Stimulated activated CD8-positive, alpha-beta memory T cell treated with anti-CD3 and anti-CD28 coated beads, Interleukin-15, amount 100 ng/mL, for 4 hours (primary cell): ENCODE measurements around the gene ARHGAP10.

Experiments
- DNase-seq, 2 donors: peaks; one replicate each; pipeline ENCODE4 v3.0.0-alpha.2; 2020; ENCODE audit warnings: low read depth in 2 of 2

ARHGAP10 gene

DNA sequence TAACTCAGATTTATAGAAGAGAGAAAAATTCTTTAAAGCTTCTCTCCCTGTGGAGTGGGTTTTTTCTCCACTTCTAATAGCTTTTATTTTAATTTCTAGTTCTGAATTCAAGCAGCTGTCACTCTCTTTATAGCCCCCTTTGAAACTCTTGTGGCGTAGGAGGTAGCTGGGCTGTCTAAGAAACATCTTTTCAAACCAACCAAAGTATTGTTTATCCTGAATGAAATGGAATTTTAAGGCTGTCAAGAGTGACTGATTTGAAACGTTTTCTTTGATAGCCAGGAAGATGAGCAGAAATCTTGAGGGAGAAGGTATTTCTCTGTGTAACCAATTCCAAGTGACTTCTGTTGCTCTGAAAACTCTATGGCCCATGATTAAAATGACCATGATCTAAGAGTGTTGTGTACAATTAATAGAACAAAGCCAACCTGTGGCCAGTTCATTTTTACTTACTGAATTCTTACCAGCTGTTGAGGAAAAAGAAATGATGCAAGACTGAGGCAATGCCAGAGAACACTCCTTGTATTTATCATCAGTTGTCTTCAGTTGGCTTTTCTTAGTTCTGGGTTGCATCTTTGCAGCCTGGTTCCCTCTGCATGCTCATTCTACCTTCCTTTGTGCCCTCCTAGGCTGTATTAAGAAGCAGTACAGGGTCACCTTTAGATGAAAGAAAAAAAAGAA is 298.4 kb downstream of the ARHGAP10 start:
- DNase-seq = no peak

DNA sequence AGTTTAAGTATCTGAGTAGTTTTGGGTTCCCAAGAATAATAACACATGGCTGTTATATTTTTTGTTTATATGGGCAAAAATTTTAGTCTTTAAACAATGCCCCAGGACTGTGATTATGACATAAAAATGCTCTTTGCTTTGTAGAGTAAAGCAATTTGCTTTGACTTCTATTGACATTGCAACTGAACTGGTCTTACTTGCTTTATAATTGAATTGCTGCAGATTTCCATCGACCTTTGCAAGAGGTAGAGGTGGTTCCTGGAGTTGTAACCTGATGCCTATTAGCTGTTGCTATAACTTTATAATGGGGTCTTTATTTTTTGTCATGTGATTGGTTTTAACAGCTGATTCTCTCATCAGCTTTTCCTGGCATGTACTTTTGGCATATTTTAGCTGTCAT is 302.9 kb downstream of the ARHGAP10 start:
- no peak for DNase-seq

DNA sequence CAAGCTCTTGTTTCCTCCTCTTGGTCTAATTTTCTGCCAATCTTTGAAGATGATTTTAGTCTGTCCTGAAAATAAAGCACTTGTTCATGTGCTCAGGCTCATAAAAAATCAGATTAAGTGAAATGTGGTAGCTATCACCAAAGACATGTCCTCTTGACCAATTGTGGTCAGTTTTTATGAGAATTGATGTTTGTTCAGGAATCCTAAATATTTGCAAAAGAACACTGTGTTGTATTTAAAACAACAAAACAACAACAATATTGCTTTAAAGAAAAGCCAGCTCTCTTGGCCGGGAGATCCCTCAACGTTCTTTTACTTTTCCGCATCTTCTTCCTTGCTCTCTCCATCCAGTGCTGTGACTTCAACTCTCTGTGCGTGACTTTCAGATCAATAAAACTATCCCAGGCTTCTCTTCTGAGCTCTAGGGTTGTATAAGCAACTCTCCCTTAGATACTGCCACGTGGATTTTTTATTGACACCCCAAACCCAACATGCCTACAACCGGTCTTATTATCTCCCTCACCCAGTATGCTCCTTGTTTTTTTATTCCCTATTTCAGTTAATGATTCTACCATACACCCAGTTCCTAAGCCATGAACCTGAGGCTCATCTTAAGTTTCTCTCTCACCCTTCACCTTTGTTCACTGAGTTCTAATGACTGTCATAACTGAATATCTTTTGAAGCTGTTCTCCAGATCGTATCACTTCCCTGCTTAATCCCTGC is 309.9 kb downstream of the ARHGAP10 start:
- no peak for DNase-seq

DNA sequence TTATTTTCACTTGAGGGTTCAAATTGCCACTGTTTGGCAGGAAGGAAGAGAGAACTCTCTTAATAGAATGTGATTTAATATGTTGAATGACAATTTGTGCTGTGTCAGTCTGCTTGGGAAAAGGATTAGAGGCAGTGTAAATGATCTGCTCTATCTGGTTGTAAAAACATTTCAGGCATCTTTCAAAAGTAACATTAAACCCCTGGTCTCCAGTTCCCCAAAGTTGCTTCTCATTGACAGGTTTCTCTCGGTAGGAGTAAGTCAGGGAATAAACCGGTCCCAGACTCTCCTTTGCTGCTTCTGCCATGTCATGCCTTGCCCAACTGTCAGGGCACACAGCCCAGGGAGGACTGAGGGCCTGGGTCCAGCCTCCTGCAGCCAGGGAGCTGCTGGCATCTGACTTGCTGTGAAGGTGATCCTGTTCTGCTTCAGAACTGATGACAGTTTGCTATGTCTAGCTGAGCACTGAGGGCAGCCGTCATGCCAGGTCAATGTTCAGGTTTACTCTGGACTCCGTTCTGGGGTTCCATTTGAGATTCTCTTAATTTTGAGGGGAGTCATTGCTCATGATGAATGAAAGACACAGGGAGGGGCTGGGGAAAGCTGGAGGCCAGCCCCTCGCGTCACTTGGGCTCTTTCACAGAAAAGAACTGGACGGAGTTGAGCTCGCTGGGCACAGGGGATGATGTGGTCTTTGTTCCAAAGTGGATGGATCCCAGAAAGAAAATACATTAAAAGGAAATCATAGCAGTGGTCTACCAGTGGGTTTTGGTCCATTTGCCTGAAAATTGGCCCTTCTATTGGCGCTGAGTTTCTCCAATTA is 312.4 kb downstream of the ARHGAP10 start:
- DNase-seq = no peak

DNA sequence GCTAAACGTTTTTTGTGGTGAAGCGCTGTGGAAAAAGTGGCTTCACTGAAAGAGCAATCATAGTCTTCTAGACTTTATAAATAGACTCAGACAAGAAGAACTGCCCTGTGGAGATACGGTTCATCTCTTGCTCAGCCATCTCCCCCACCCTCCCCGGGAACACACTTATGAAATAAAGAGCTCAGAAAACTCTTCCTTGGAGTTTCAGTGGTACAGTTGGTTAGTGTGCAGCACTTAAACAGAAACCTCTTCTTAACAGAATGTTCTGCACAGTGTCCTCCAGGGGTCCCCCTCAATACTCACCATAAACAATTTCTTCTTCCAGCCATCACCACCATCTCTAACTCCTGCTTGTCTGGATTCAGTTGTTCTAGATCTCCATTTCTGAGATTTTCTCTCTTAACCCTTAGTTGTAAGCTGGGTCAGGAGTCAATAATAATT is 313.0 kb downstream of the ARHGAP10 start:
- no peak for DNase-seq

DNA sequence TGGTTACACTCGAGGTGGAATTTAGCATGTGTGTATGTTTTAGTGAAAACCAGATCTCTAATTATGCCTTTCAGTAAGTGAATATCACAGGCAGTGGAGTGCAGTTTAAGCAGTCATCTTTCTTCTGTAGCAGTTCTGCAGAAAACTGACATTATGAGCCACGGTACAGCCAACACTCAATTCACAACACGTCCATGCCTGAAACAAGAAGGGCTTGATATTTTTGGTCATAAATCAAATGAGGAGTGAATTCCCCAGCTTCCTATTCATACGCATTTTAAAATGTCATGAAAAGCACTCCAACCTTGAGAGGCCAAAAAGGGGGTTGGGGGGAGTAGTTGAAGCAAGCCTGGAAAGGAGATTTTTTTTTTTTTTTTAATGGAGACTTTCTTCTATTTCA is 316.7 kb downstream of the ARHGAP10 start:
- DNase-seq = no peak

DNA sequence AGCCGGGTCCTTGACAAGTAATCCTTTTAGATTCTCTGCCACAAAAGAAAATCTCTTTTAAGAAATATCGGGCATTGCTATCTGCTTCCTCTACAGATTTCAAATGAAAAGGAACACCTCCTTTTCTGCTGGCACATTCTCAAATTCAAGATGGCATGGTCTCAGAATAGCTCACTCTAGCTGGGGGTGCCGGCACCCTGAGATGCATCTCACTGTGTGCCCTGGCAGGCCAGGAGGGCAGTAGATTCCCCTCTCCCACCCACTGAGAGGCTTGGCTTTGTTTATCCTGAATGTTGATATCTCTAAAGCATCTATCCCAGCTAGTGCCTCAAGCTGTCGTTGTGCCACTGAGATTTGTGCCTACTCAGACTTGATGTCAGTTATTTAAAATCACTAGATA is 319.5 kb downstream of the ARHGAP10 start:
- DNase-seq = no peak

DNA sequence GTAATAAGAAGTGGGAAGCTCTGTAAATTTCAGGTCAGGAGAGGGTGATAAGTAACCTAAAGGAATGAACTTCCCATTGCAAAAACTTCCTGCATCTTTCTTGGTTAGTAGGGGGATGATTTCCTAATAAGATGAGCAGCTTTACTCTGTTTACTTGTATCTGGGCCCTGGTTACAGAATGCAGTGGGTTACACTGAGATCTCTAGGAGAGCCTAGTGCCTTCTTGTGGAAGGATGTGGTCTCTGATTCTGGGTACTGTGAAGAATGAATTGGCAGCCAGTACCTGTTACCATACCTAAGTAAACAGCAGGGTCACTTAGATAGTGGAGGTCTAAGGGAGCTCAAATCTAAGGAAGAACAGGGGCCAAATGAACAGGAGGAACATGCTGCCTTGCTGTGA is 320.6 kb downstream of the ARHGAP10 start:
- DNase-seq = no peak

DNA sequence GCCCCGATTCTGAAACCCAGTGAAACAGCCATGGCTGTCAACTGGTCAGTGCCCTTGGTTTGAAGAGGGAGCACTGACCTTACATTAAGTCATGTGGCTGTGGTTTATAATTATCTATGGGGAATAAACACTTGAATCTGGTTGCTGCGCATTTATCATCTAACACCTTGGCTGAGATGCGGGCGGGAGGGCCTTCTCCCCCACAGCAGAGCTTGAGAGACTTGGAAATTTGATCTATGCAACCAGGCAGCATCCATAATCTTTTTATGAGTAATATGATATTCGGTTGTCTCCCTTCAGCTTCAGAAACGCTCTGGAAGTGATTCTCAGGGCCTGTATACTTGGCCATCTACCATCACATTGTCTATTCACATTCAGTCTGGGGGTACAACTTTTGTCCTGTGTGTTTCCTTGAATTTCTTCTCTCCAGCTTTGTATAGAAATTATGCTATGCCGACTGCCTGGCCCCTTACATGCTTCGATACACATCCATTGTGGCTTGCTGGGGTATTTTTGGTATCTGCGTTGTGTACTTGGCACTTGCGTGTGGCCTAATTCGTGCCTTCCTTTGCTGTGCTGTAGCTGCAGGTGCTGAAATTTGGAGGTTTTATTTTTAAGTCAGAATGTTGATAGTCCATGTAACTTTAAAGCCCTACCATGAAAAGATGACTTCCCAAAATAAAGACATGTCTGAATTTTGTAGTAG is 321.6 kb downstream of the ARHGAP10 start:
- no peak for DNase-seq

DNA sequence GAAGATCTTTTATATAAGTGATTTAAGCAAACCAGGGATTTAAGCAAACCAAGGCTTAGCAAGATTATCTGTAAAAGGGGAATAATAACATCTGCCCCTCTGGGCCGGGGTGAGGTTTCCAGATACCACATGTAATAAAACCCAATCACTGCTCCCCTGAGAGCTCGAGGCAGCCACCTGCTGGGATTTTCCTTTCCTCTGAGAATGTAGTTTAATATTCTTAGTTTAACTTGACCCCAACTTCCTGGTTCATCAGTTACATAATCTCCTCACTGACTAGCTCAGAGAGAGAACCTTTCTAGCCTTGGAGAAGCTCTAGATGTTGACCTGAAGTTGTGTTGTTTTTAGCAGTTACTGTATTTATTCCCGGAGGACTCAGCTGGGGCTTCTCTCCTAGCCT is 322.4 kb downstream of the ARHGAP10 start:
- DNase-seq = no peak

DNA sequence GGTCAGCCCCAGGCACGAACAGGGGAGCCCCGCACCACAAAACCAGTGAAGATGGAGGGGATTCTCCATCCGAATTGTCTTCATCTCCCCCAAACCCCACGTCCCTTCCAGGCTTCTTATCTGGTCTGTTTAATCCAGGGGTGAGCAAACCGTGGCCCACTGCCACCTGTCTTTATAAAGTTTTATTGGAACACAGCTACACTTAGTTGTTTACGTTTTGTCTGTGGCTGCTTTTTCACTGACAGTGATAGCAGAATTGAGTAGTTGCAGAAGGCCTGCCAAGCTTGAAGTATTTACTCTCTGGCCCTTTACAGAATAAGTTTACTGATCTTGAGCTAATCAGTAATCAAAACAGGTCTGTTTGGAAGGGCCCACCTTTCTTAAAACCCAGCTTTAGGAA is 324.0 kb downstream of the ARHGAP10 start:
- no peak for DNase-seq

DNA sequence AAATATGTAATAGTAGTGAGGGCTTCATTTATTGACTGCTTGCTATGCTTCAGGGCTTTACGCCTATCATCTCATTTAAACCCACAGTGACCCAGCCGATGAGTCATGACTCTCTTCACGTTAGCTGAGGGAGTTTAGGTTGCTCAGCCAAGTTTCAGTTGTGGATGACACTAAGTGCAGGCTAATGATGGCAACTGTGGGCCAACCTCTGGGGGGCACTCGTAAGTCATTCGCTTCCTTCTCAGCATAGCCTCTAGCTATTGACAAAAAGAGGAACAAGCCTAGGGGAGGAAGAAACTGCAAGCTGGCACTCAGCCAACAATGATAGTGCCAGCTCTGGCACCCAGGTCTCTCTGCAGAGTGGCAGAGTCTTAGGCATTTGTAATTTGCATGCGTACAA is 325.0 kb downstream of the ARHGAP10 start:
- peak; percentile 31 to 60 for DNase-seq

DNA sequence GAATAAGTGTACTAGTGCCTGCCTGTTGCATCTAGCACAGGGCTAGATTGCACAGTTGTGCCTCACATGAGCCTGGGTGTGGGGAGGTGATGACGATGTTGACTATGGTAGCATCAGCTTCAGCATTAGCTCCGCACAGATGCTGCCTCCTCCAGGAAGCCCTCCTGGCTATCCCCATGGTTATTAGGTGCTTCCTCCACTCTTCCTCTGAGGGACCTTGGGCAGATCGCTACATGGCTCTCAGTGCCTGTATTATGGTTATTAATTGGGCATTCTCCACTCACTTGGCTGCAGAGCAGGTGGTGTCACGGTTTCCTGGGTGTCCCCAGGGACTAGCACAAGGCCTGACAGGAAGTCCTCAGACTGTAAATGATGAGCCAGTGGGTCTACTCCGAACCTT is 325.6 kb downstream of the ARHGAP10 start:
- no peak for DNase-seq

DNA sequence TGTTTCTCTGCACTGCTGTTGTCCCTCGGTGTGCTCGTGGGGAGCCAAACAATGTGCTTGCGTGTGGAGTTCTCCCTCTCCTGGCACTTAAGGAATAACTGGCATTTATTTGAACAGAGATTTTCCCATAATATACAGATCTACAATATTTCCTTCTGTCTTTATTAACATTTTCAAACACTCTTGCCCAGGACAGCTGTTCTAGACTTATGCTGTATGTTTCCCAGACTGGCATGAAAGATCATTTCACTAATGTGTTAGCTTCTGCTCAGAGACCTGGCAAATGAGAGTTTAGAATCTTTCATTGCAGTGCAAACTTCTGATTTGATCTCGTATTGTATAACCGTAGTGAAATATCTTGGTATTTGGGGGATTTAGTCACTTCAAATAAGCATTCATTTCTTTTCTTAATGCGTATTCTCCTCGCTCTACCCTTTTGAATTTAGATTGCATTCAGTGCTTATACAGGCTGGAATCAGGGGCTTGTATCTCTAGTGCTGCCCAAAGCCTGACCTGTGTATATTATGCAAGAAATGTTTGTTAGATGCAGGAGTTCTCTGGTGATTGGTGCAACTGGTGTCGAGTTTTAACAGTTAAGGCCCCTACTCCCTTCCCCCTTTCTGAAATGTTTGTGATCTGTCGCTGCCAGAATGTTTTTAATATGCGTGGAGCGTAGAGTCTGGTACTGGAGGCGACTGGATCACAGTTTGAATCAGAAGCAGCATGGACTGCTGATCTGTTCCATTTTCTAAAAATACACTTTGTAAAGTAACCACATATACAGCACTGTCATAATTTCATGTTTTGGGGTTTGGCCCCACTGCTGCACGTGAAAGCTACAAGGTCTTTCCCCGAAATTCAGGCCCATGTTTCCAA is 326.3 kb downstream of the ARHGAP10 start:
- no peak for DNase-seq

DNA sequence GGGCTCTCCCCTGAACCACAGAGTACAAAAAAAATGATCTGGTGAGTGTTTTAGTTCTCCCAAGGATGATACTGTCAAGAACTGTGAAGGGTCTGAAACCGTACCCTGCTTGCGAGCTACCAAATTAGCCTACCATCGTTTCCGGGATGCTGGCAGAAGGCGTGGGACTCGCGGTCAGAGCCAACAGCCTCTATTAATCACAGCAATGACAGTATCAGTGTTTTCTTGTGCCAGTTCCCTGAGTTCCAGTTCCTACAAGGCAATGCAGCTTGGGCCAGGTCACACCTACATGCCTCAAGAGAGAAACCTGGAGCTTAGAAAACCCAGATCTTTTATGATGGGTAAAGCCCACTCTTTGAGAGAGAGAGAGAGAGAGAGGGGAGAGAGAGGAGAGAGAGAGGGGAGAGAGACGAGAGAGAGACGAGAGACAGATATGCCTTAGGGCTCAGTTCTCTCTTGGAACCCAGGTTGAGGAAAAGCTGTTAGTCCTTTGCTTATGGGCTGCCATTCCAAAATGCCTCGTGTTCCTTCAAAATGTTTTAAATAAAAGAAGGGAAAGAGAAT is 327.8 kb downstream of the ARHGAP10 start:
- DNase-seq = no peak

DNA sequence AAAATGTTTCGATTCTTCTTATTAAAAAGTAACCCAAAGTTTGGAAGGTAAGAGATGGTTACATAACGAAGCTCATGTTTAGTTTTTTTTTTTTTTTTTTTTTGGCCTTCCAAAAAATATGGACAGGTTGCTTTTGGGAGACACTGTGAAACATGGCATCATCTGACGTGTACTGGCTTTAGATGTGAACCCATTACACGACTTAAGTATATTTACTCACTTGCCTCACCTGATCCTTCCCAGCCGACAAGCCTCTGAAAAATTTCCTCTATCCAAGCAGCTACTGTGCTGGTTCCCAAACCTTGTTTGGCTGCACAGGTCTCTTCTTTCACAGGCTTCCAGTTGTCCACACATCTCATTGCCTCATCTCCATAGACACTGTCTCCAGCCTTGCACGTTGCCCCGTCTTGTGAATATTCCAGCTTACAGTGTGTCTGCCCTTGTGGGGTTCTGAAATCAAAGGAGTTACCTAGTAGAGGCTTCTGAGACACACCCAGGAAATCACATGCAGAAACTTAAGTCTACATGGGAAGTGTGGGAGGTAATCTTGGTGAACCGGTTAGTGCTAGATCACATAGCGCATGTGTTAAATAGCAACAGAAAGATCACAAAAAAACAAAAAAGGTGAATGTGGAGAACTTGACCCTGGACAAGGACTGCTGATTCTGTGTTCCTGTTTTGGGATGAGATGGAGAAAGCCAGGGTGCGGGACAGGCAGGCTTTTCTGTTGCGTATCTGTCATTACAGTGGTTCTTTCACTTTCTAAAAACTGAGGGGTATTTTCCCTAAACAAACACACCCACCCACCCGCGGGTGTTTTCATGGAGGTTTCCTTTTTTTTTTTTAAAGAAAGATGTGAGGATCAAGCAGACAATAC is 328.6 kb downstream of the ARHGAP10 start:
- no peak for DNase-seq

DNA sequence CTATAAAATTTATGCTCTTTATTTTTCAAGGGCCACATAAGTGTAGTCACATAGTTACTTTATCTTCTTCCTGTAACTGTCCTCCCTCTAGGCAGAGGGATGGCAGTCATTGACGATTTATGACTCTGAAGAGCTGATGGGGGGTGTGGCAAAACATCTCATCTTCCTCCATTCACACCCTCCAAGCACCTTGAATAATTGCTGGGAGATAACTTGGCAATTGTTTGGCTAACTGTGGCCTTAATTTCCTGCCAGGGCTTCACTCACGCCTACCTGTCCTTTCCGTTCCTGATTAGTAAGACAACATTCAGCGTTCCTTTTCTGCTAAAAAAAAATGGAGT is 329.2 kb downstream of the ARHGAP10 start:
- DNase-seq = no peak

DNA sequence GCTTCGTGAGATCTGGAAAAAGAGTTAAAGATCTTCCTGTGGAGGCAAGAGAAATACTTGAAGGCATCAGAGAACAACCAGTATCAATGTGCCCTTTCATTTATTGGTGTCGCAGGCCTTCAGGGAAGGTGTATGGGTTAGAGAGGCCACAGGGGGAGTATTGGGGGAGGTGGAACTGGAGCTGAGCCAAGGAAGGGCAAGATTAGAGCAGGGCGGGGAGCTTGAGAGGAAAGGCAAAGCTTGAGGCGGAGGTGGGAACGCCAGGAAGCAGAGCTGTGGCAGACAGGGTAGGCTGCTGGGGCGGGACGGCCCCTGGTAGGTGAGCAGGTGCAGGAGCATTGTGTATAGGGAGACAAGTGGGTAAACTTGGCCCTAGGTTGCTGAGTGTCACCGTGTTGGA is 329.9 kb downstream of the ARHGAP10 start:
- DNase-seq = no peak

DNA sequence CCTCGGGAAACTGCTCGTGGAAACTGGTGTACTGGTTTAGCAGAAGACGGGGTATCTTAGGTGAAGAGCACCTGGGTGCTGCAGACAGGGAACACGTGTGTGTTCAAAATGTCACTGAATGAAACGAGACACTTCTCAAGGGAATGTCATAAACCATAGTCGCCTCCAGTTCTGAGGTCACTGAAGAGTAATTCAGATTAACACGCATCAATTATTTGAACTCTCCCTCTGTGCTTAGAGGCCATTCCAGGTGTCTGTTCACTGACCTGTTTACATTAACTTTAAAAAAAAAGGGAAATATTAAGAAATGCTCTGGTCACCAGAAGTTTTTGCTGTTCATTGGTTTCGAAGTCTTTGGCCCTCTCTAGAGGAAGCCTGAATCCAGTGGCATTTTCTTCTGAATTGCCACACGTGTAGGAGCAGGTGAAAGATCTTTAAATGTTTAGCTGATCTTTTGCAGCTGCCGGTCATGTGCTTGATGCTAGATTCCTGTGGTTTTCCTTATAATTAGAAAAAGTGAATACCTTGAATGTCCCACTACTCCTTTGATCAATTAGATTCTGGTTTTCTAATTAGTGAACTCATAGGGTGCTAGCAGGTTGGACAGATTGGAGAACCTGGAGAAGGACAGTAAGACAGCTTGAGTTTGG is 330.5 kb downstream of the ARHGAP10 start:
- no peak for DNase-seq
